HG02970 (cell line): ENCODE data around the gene TRAF7.

Source experiments
- ATAC-seq: cut with Tn5 transposase; IDR thresholded peaks from one replicate; pipeline ENCODE4 v1.9.1; 2021; ENCODE audit warnings: mild to moderate bottlenecking, moderate library complexity, moderate number of reproducible peaks; ENCODE audit not compliant: unreplicated experiment, low FRiP score

TRAF7 gene

GRCh38 chr16:2145843-2146242 is 9.7 kb upstream of the TRAF7 start:
- no peak for ATAC-seq

DNA sequence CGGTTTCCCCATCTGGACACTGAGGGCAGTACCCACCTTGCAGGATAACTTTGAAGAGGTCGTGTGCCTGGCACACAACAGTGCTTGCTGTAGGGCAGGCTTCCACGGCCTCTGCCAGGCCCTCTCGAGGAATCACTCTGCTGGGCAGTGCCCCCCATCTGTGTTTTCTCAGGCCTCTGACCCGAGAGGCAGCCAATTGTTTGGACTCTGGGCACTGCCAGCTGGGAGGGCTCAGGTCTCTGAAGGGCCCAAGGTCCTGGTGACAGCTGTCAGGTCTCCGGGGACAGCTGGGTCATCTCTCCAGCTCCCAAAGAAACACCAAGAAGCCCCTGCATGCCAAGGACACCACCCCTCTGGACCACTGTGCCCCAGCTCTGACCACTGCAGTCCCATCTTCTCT is 8.2 kb upstream of the TRAF7 start:
- ATAC-seq, result no peak

- no peak for ATAC-seq
Observed at GRCh38 chr16:2147981-2148671, 7.5 kb upstream of the TRAF7 start, which contains the start of gene RAB26. Gene RAB26, plus strand, starts transcription at chr16:2148625. Its CDS starts 159 bp downstream, at chr16:2148784.

DNA sequence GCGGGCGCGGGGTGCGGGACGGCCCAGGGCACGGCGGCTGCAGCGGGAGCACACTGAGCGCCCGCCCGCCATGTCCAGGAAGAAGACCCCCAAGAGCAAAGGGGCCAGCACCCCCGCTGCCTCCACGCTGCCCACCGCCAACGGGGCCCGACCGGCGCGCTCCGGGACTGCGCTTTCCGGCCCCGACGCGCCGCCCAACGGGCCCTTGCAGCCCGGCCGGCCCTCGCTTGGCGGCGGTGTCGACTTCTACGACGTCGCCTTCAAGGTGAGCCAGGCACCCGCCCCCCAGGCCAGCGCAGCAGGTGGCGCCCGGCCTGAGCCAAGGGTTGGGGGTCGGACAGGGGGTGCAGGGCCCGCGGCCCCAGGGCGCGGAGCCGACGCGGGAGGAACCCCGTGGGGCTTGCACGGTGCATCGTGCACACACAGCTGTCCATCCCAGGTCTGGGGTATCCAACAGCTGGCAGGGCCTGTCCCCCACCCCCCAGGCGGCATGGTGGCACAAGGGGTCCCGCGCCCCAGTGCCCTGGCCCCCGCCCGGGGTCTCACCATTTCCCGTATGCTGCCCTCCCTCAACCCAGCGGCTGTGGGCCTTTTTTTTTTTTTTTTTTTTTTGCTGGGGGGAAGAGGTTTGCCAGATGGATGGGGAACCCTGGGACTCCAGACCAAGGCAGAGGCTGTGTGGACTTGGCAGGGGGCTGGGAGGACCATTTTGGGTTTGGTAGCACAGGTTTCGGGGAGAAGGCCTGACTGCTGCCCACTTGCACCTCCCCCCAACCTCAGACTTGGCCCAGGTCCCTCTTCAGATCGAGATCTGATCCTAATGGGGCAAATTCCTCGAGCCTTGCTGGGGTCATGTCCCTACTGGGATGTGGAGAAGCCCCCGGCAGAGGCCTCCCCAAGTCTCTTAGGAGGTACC is 6.6 kb upstream of the TRAF7 start:
- ATAC-seq, result no peak

DNA sequence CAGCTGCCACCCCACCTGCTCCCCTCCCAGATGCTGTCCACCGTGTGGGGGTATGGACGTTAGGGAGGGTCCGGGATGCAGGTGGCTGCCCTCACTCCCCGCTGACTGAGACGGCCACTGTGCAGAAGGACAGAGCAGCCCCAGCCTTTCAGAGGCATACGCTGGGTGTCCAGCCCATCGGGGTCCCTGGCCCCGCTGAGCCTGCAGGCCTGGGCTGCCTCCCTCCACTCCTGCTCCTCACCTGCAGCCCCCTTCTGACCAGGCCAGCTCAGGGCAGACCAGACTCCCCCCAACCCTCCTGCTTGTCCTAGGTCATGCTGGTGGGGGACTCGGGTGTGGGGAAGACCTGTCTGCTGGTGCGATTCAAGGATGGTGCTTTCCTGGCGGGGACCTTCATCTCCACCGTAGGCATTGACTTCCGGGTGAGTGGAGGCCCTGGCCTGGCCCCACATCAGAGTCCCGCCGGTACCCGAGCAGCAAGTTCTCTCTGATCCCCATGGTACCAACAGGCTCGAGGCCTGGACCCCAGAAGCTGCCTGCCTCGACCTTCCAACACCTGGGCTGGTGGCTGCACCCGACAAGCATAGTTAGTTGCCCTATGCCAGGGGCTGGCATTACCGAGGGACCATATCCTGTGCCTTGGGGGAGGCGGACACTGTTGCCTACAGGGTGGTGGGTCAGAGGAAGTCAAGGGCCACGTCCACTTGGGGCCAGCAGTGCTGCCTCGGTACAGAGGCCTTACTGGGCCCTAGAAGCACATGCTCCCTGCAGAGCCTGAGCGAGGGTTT is 5.8 kb upstream of the TRAF7 start:
- no peak for ATAC-seq

- ATAC-seq, result no peak
Observed at GRCh38 chr16:2150418-2151187, 5.0 kb upstream of the TRAF7 start.

DNA sequence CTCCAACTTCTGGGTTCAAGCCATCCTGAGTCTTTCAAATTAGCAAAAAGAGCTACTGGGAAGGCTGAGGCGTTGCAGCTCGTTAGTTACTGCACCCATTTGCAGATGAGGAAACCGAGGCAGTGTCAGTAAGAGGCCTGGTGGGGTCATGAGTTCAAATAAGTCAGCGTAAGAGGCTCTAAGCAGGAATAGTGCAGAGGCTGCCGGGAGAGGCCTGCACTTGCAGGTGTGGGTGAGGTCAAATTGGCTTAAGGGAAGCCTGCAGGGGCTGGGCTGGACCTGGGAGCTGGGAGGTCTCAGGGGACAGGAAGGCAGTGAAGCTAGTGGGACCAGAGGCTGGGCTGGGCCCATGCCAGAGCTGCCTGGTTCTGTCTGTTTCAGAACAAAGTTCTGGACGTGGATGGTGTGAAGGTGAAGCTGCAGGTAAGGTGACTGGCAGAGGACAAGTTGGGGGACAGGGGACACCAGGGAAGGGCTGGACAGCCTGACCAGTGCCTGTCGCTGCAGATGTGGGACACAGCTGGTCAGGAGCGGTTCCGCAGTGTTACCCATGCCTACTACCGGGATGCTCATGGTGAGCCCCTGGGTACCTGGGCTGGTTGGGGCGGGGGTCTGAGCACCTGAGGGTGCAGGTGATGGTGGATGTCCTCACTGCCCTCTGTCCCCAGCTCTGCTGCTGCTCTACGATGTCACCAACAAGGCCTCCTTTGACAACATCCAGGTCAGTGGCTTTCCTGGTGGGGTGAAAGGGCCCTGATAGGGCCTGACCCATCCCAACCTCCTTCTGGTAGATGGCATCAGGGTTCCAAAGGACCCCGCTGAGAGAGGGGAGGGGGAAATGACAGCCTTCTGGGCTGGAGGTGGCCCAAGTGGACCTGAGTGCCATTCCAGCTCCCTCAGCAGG is 4.1 kb upstream of the TRAF7 start:
- no peak for ATAC-seq

- no peak for ATAC-seq
Observed at GRCh38 chr16:2152695-2153506, 2.7 kb upstream of the TRAF7 start.

GRCh38 chr16:2154533-2155090 is 970 bp upstream of the TRAF7 start:
- ATAC-seq, result no peak

- ATAC-seq, result no peak
Observed at GRCh38 chr16:2155977-2156848, 631 bp downstream of the TRAF7 start.

DNA sequence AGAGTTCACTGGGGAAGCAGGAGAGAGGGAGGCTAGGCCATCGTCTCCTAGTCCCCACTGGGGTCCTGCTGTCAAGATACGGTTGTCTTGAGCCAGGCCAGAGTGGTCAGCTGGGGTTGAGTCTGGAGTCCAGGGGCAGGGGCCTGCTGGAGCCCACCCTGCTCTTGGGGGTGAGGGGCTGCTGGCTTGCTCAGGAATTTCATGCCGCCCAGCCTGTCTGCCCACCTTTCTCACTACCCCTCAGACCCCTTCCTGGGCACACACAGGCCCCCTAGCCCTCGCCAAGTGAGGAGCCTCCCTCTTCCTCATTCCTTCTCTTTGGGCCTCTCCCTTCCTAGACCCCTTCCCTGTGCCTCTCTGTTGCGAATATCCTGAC is 1.3 kb downstream of the TRAF7 start:
- no peak for ATAC-seq

- no peak for ATAC-seq
Observed at GRCh38 chr16:2157480-2158261, 2.1 kb downstream of the TRAF7 start.

- ATAC-seq, result no peak
Observed at GRCh38 chr16:2158262-2158638, 2.7 kb downstream of the TRAF7 start.

GRCh38 chr16:2159175-2159838 is 3.7 kb downstream of the TRAF7 start:
- no peak for ATAC-seq

- no peak for ATAC-seq
Observed at GRCh38 chr16:2160915-2161551, 5.5 kb downstream of the TRAF7 start.
